K562 (cell line): ENCODE data around the gene DOCK7. TPM values are rescaled to one million over a fixed set of nuclear protein-coding genes. Genes with fewer than 3 reads are reported as not detected.

Experiments
- ARNT ChIP-seq, 2 experiments: fragments of 450-650 bp; IDR thresholded peaks; 2 replicates each; pipeline ENCODE4 v1.6.1; 2016; ENCODE audit warnings: mild to moderate bottlenecking in 1 of 2
- CCAR2 ChIP-seq: fragments of 200-400 bp; formaldehyde crosslinking; IDR thresholded peaks from 2 replicates; pipeline ENCODE4 v1.6.1; 2017; ENCODE audit warnings: mild to moderate bottlenecking, low read depth, low read length
- DDX20 ChIP-seq: fragments of 450-650 bp; IDR thresholded peaks from 2 replicates; pipeline ENCODE4 v1.6.1; 2016; ENCODE audit warnings: missing genetic modification characterization, low read depth, mild to moderate bottlenecking, missing compliant biosample characterization, moderate library complexity
- FOXM1 ChIP-seq, 2 experiments: fragments of 450-650 bp in 1 of 2; sonication (generic) in 1 of 2; formaldehyde crosslinking in 1 of 2; IDR thresholded peaks; 2 replicates each; pipeline versions ENCODE4 v1.6.1 to v1.9.0; 2017 to 2022; ENCODE audit warnings: low read depth in 2 of 2, mild to moderate bottlenecking in 2 of 2, missing genetic modification reagents in 1 of 2, moderate library complexity in 1 of 2
- HMG20A ChIP-seq: fragments of 450-650 bp; formaldehyde crosslinking; conservative IDR thresholded peaks from 2 replicates; pipeline ENCODE4 v1.4.0; 2020; ENCODE audit warnings: mild to moderate bottlenecking, mixed read lengths
- HNRNPLL ChIP-seq: fragments of 200-400 bp; formaldehyde crosslinking; IDR thresholded peaks from 2 replicates; pipeline ENCODE4 v1.6.1; 2017; ENCODE audit warnings: low read length, low read depth, mild to moderate bottlenecking; ENCODE audit not compliant: poor library complexity, severe bottlenecking
- HSF4 ChIP-seq: fragments of 250-450 bp; sonication (Bioruptor Pico); IDR thresholded peaks from 2 replicates; pipeline ENCODE4 v2.1.2; 2022; ENCODE audit warnings: mild to moderate bottlenecking, moderate library complexity, borderline replicate concordance
- ILK ChIP-seq: fragments of 450-650 bp; IDR thresholded peaks from 2 replicates; pipeline ENCODE4 v1.6.1; 2016; ENCODE audit warnings: missing genetic modification characterization, low read depth, mild to moderate bottlenecking, missing compliant biosample characterization, moderate library complexity, borderline replicate concordance
- NFIC ChIP-seq: fragments of 450-650 bp; IDR thresholded peaks from 2 replicates; pipeline ENCODE4 v1.6.1; 2017; ENCODE audit warnings: mild to moderate bottlenecking, inconsistent platforms
- SMAD1 ChIP-seq: fragments of 150-350 bp; IDR thresholded peaks from 2 replicates; pipeline ENCODE4 v1.6.1; 2014; ENCODE audit warnings: low read length, low read depth; ENCODE audit not compliant: partially characterized antibody
- SMARCA4 ChIP-seq: fragments of 450-650 bp; IDR thresholded peaks from 2 replicates; pipeline ENCODE4 v1.6.1; 2016
- SOX6 ChIP-seq: fragments of 450-650 bp; IDR thresholded peaks from 2 replicates; pipeline ENCODE4 v1.6.1; 2014; ENCODE audit warnings: mild to moderate bottlenecking
- ZKSCAN1 ChIP-seq: fragments of 150-350 bp; IDR thresholded peaks from 2 replicates; pipeline ENCODE4 v1.6.1; 2016; ENCODE audit warnings: low read depth, low read length
- ZNF212 ChIP-seq: fragments of 450-650 bp; formaldehyde crosslinking; IDR thresholded peaks from 2 replicates; pipeline ENCODE4 v1.4.0; 2020; ENCODE audit warnings: mild to moderate bottlenecking
- ZNF589 ChIP-seq: fragments of 200-800 bp; sonication (Bioruptor generic); IDR thresholded peaks from 2 replicates; pipeline ENCODE4 v1.6.1; 2016; ENCODE audit warnings: low read depth, missing genetic modification characterization, missing compliant biosample characterization
- polyA plus RNA-seq, 8 experiments: library from polyadenylated mRNA; depleted of rRNA in 4 of 8; stranded (reverse) in 5 of 8; unstranded in 3 of 8; fragments of >200 nt; fragmentation: Nextera tagmentation in 2 of 8; fragmentation: Illumina TruSeq in 1 of 8; extraction: Ambion mirVana in 2 of 8; extraction: Trizol in 1 of 8; gene quantifications; 2 replicates each; pipeline versions ENCODE4 v1.2.1 to v1.2.3, GENCODE V29; 2011 to 2014; ENCODE audit warnings: inconsistent platforms in 1 of 8, missing spikeins in 1 of 8
- total RNA-seq, 7 experiments: library from RNA; depleted of rRNA in 6 of 7; stranded (reverse); fragments of >200 nt in 6 of 7; fragmentation: Illumina TruSeq in 2 of 7; extraction: Trizol in 2 of 7; gene quantifications; 2 replicates each; pipeline versions ENCODE4 v1.2.1 to v1.2.3, GENCODE V29; 2011 to 2021; ENCODE audit warnings: low replicate concordance in 1 of 7
- TF ChIP-seq, protein P1 (sequence below): fragments of 450-650 bp; formaldehyde crosslinking; conservative IDR thresholded peaks from 2 replicates; pipeline ENCODE4 v1.4.0; 2022; ENCODE audit warnings: mild to moderate bottlenecking, missing genetic modification characterization
- TF ChIP-seq, protein P2 (sequence below): fragments of 450-650 bp; conservative IDR thresholded peaks from 2 replicates; pipeline ENCODE4 v1.6.1; 2016; ENCODE audit warnings: missing genetic modification characterization, low read depth, mild to moderate bottlenecking, missing compliant biosample characterization, moderate library complexity

The DOCK7 gene
- total and polyA plus RNA-seq, 9 of the 15 experiments (the other 6 are each of a cell fraction or from before 2014, with no cell fraction given), result 4.9 to 35.1 (median 12.6) TPM

DNA sequence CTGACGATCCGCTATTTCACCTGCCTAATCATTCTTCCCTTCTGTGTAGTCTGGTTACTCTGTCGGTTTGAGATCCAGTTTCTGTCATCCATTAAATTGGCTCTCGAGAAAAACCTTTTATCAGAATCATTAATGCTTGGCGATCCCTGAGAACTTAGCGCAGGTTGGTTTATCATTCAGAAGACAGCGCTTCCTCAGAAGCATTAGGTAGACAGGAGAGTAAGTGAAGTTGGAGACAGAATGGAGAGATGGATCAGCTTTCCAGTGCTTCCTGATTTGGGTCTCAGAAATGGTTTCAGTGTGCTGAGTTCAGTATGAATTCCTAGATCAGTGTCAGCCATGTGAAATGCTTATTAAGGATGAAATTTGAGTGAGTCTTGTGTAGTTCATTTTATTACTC is 250.0 kb downstream of the DOCK7 start (continued):
- TF ChIP-seq SMAD1, result no peak
- TF ChIP-seq ZKSCAN1, result no peak
- TF ChIP-seq, protein P1, sequence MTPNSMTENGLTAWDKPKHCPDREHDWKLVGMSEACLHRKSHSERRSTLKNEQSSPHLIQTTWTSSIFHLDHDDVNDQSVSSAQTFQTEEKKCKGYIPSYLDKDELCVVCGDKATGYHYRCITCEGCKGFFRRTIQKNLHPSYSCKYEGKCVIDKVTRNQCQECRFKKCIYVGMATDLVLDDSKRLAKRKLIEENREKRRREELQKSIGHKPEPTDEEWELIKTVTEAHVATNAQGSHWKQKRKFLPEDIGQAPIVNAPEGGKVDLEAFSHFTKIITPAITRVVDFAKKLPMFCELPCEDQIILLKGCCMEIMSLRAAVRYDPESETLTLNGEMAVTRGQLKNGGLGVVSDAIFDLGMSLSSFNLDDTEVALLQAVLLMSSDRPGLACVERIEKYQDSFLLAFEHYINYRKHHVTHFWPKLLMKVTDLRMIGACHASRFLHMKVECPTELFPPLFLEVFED (CRISPR knock-in tag), result no peak
- TF ChIP-seq, protein P2, sequence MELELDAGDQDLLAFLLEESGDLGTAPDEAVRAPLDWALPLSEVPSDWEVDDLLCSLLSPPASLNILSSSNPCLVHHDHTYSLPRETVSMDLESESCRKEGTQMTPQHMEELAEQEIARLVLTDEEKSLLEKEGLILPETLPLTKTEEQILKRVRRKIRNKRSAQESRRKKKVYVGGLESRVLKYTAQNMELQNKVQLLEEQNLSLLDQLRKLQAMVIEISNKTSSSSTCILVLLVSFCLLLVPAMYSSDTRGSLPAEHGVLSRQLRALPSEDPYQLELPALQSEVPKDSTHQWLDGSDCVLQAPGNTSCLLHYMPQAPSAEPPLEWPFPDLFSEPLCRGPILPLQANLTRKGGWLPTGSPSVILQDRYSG (tag), result no peak
- no peak for TF ChIP-seq HMG20A (CRISPR knock-in tag)
- no peak for TF ChIP-seq DDX20 (tag)
- TF ChIP-seq CCAR2, result no peak
- TF ChIP-seq SMARCA4, result no peak
- no peak for TF ChIP-seq ZNF589 (CRISPR knock-in tag)
- no peak for TF ChIP-seq FOXM1 (IDR thresholded peaks at IDR 0.05; ENCODE audit: low read depth)
- no peak for TF ChIP-seq FOXM1 (CRISPR knock-in tag; IDR thresholded peaks at IDR 0.05; ENCODE audit: low read depth)
- peak; percentile 53 for TF ChIP-seq HNRNPLL
- TF ChIP-seq ARNT (IDR thresholded peaks at IDR 0.05), result no peak
- TF ChIP-seq NFIC, result no peak
- TF ChIP-seq HSF4 (CRISPR knock-in tag), result no peak
- TF ChIP-seq SOX6, result no peak
- TF ChIP-seq ZNF212, result no peak
- no peak for TF ChIP-seq ILK (tag)
